Hematopoietic multipotent progenitor cell (in vitro differentiated cells): Measurements from ENCODE around the gene TTYH2. TPM values are rescaled to one million over a fixed set of nuclear protein-coding genes. Genes with fewer than 3 reads are reported as not detected.

Source experiments
- DNase-seq, 3 donors: peaks; one replicate each; pipeline ENCODE4 v3.0.0-alpha.2; 2011 to 2015; ENCODE audit warnings: low read depth in 2 of 3, low spot score in 2 of 3
- total RNA-seq: library from RNA; depleted of rRNA; stranded (reverse); fragments of >200 nt; gene quantifications from one replicate; pipeline ENCODE4 v1.2.3, GENCODE V29; 2012

Gene TTYH2
- total RNA-seq, 1 donor, result 13.5 TPM

DNA sequence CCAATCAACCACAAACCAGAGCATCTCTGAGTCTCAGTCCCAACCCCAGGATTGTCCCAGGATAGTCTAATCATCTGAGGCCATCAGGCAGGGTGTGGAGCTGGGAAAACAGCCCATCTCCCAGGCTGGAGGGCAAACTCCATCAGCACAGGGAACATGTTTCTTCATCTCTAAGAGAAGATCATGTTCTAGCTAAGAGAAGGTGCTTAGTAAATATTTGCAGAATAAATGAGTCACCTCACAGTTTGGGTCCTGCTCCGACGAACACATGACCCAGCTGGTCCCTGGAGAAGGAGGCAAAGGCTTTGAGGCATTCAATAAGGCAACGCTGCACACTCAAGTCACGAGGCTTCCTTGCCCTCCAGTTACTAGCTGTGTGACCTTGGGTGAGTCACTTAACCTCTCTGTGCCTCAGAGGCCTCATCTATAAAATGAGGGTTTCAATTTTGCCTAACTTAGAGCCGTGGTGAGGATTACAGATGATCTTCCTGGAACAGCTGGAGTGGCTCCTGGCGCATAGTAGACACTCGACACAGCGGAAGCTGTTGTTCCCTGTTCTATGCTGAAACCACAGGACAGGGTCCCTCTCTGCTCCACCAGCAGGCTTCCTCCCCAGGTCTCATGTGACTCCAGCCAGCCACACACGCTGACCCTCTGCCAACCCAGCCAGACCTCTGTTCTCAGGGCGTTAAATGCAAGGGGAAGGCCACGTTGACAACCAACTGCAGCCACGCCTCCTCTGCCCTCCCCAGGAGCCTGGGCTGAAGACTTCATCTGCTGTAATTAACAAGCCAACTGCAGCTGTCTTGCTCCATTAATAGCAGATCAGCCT lies 20.2 kb upstream of the TTYH2 start:
- DNase-seq, result peak in 2 of 3 donors; percentile 57 to 91

- DNase-seq, result no peak
Measured at GRCh38 chr17:74194682-74195081, 18.7 kb upstream of the TTYH2 start.

- no peak for DNase-seq
Measured at GRCh38 chr17:74196541-74197317, 16.6 kb upstream of the TTYH2 start.

DNA sequence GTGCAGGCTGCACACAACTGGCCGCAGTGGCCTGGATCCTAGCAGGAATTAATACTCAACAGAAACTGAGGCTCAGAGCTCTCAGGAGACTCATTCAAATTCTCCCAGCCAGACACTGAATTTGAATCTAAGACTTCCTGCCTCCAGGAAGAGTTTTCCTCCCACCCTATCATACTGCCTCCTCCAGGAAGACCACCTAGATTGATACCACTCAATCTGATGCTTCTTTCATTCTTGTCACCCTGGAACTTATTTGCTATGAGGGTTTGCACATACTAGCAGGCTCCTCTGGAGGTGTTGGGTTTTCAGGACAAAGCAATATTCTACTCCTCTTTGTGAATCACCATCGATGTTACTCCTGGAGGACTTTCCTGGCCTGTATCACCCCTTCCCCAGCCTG lies 15.6 kb upstream of the TTYH2 start:
- DNase-seq, result no peak

DNA sequence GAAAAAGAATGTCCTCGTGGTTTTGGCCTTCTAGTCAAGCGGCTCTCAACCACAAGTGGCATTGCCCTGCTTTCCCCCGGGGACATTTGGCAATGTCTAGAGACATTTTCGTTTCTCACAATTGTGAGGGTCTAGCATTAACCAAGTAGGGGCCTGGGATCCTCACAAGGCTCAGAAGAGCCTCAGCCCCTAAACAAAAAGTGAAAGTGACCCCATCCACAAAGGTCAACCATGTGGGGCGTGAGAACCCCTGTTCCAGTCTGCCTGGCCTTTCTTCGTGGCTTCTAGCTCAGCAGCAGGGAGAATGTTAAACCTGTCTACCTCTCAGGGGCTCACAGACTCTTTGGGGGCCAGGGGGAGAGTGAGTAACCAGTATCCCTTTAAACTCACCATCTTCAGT lies 14.7 kb upstream of the TTYH2 start:
- no peak for DNase-seq

DNA sequence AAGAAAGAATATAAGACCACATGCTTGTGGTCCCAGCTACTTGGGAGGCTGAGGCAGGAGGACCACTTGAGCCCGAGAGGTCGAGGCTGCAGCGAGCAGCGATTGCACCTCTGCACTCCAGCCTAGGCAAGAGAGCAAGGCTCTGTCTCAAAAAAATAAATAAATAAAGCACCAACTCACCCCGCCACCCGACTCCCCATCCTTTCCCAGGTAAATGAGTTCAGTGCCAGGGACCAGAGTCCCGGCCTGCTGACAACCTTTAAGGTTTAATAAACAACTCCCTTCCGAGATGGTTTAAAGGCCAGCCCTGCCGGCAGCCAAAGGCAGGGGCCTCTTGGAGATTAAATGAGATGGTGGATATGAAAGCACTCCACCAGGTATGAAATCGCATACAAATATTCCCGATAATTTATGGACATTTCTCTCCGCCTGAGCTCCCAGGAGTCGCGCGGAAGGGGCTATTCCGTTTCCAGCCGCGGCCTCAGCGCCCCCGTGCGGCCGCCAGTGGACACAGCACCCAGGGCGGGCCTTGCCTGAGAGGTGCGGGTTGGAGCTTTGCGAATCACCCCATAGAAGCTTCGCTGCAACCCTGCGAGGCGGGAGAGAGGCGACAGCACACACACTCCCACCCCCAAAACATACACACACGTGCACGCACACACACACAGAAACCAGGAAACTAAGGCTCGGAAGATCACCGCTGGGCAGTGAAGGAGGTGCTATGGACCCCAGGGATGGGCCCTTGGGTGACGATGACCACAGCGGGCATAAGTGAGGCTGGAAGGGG lies 13.9 kb upstream of the TTYH2 start:
- peak in 2 of 3 donors; percentile 53 to 61 for DNase-seq

DNA sequence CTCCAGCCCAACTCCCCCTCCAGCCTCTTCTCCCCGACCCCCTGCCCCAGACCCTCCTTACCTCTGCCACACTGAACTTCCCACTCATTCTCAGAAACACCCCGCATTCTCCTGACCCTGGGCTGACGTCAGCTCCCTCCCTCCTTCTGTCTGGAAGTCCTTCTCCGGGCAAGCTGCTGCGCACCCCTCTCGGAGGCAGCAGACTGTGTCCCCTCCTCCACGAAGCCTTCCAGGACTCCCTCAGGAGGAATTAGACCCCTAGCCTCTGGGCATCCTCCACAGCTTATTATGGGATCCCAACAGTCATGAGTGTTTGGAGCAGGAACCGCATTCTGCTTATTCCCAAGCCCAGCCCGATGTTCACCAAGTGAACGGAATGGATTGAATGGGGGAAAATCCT lies 13.3 kb upstream of the TTYH2 start:
- DNase-seq, result no peak

- DNase-seq, result no peak
Measured at GRCh38 chr17:74201250-74201649, 12.1 kb upstream of the TTYH2 start.

- no peak for DNase-seq
Measured at GRCh38 chr17:74201948-74202347, 11.4 kb upstream of the TTYH2 start.

DNA sequence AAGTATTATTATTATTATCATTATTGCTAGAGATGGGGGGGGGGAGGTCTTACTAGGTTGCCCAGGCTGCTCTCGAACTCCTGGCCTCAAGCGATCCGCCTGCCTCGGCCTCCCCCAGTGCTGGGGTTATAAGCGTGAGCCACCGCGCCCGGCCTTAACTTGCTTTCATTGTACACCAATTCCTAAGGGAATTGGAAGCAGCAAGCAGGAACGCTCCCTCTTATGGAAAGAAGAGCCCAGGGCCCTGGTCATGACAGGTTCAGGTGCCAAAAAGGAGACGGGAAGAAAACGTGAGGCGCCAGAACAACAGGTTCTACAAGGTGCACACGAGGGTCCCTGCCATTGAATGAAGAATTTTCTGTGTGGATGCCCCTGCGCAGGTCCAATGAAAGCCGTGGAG lies 10.4 kb upstream of the TTYH2 start:
- no peak for DNase-seq

DNA sequence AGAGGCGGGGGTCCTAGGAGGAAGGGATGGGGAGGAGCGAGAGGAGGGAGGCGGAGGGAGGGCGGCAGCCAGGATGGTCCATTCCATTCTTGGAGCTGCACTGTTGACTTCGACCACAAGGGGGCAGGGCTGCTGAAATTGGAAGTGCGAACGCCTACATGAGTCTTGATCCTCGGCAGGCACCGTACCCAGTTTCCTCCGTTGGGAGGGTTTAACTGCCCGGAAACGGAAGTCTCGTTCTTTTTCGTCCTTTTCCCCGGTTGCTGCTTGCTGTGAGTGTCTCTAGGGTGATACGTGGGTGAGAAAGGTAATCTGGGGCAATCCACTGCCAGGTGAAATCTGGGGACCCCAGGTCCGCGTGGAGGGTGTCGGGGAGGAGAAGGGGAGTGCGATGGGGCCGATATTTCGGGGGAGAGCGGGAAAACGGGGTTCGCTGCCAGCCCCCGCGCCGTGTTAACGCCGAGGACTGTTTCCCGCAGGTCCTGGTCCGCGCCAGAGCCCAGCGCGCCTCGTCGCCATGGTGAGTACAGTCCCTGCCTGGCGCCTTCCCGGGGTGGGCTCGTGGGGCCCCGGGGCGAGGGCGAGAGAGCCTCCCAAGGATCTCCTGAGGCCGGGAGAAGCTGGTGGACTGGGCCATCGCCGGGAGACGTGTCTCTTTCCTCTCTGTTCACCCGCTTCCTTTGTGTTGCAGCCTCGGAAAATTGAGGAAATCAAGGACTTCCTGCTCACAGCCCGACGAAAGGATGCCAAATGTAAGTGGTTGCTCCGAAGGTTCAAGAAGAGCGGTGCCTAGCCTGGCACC lies 9.7 kb upstream of the TTYH2 start, which contains the start of gene RPL38:
Gene RPL38 (plus strand): TSS at position 240 of the 802 bp plus-strand sequence. CDS start 278 bp downstream, at position 518.
- DNase-seq, result peak; percentile 92 to 98 (median 97)

GRCh38 chr17:74204474-74204873 lies 8.9 kb upstream of the TTYH2 start:
- DNase-seq, result no peak

- no peak for DNase-seq
Measured at GRCh38 chr17:74205274-74205673, 8.1 kb upstream of the TTYH2 start.

- DNase-seq, result no peak
Measured at GRCh38 chr17:74206332-74206818, 7.0 kb upstream of the TTYH2 start.

GRCh38 chr17:74210191-74211140 lies 2.9 kb upstream of the TTYH2 start:
- DNase-seq, result peak; percentile 57 to 78 (median 71)

GRCh38 chr17:74211141-74211911 lies 2.0 kb upstream of the TTYH2 start:
- DNase-seq, result no peak

GRCh38 chr17:74211912-74212208 lies 1.5 kb upstream of the TTYH2 start:
- DNase-seq, result no peak

DNA sequence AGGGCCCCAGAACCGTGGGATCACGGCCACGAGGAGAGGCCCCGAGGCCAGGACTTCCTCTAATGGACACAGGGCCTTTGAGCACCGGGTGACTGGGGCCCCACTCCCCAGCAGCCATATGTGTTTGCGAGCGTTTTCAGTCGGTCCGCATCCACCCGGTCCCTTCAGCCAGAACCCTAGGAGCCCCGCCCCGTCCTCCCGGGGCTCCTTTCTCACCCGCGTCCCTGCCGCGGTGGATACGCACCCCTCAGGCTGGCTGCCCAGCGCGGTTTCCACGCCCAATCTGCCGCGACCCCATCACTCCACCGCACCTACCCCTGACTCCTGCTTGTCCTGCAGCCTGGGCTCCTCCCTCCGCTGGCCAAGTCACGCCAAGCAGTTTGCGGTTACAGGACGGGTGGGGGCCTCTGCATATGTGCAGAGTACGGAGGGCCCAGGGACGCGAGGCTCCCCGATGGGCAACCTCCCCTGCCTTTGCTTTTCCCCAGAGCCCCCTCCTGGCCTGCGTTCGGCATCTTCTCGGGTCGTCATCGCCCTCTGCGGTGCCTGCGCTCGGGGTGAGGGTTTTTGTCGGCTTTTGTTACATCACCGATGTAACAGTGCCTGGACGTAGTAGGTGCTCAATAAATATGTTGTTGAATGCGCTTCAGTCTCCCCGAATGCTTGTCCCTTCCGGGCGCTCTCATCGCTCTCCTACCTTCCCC lies 1.0 kb upstream of the TTYH2 start:
- DNase-seq, result peak in 2 of 3 donors; percentile 21 to 22
